Activated CD4-positive, alpha-beta T cell treated with anti-CD3 and anti-CD28 coated beads, Interleukin-2, amount 10 ng/mL, durations not matched to agents 7 days and 5 days (primary cell): ENCODE measurements around the gene ZNF860. TPM values are rescaled to one million over a fixed set of nuclear protein-coding genes. Genes with fewer than 3 reads are reported as not detected.
"Not testable (repeated sequence)": the region's sequence is repeated elsewhere in the genome, so short reads cannot be mapped to it uniquely, and the experiment has no call there.

ENCODE experiments used
- CTCF ChIA-PET: fragments of 350-600 bp; sonication (Branson Sonifier 250); formaldehyde crosslinking; loops from one replicate; lab custom pipeline; 2021; ENCODE audit warnings: antibody characterized with exemption; lab: Charles Lee
- POLR2A ChIA-PET: fragments of 350-600 bp; sonication (Branson Sonifier 250); formaldehyde crosslinking; loops from one replicate; lab custom pipeline; 2021; ENCODE audit warnings: antibody characterized with exemption; lab: Charles Lee
- DNase-seq: peaks from one replicate; pipeline ENCODE4 v3.0.0-alpha.2; 2020
- H3K27ac Mint-ChIP-seq: one replicate; pipeline ENCODE4 v1.8.0; 2021; ENCODE audit warnings: mild to moderate bottlenecking, moderate library complexity, mixed read lengths
- H3K27me3 Mint-ChIP-seq: one replicate; pipeline ENCODE4 v1.8.0; 2021; ENCODE audit warnings: mixed read lengths
- H3K36me3 Mint-ChIP-seq: one replicate; pipeline ENCODE4 v1.8.0; 2021; ENCODE audit warnings: low read depth, mixed read lengths
- H3K4me1 Mint-ChIP-seq: one replicate; pipeline ENCODE4 v1.8.0; 2021; ENCODE audit warnings: mixed read lengths
- H3K4me3 Mint-ChIP-seq: one replicate; pipeline ENCODE4 v1.8.0; 2021; ENCODE audit warnings: mild to moderate bottlenecking, moderate library complexity, mixed read lengths
- H3K9me3 Mint-ChIP-seq: one replicate; pipeline ENCODE4 v1.8.0; 2021; ENCODE audit warnings: mixed read lengths
- total RNA-seq, 2 experiments: library from RNA; stranded (reverse); gene quantifications; one replicate each; pipeline ENCODE4 v1.2.3, GENCODE V29; 2021

The ZNF860 gene
- total RNA-seq, 2 experiments from 2014 or later: not detected

GRCh38 chr3:31985831-31986230, 4.3 kb downstream of the ZNF860 start:
- ChIA-PET POLR2A (no interaction called here), CTCF (interaction anchor here (1.2 kb wide), 1 partner anchor 65 kb away, joined by 3 read pairs; no protein-coding TSS in a partner anchor)
- Mint-ChIP-seq H3K36me3 (no peaks in the 10 kb centered on the region), H3K27me3 (peaks cover 24% of the 10 kb centered on the region), H3K4me1 (peaks cover 4% of the 10 kb centered on the region), H3K4me3 (no peak overlapping the region), H3K9me3 (no peaks in the 10 kb centered on the region), H3K27ac (no peak overlapping the region)
- no peak for DNase-seq

DNA sequence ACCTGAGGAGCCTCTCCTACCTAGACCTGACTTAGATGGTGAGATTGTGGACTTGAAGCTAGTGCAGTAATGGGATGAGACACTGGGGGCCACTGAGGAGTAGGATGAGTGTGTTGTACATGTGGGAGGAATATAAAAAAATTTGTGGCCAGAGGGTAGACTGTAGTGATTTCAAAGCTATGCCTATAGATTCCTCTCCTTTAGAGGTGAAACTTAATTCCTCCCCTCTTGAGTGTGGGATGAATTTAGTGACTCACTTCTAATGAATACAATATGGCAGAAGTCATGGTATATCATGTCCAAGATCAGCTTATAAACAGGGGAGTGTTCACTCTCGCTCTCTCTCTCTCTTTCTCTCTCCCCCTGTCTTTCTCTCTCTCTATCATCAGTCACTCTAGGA, 6.7 kb downstream of the ZNF860 start:
- no peaks in the 10 kb centered on the region for H3K4me1 Mint-ChIP-seq
- CTCF ChIA-PET: no interaction called here
- no peak overlapping the region for H3K27ac Mint-ChIP-seq
- peaks cover 4% of the 10 kb centered on the region for H3K27me3 Mint-ChIP-seq
- no peak overlapping the region for H3K4me3 Mint-ChIP-seq
- H3K9me3 Mint-ChIP-seq: peaks cover 2% of the 10 kb centered on the region
- no peaks in the 10 kb centered on the region for H3K36me3 Mint-ChIP-seq
- no peak for DNase-seq
- POLR2A ChIA-PET: no interaction called here

DNA sequence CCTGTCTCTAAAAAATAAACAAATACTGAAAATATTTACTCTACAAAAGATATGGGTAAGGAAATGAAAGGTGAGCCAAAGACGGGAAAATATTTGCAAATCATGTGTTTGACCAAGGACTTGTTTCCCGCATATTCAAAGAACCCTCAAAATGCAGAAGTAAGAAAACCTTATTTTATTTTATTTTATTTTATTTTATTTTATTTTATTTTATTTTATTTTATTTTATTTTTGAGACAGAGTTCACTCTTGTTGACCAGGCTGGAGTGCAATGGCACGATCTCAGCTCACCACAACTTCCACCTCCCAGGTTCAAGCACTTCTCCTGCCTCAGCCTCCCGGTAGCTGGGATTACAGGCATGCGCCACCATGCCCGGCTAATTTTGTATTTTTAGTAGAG, 11.4 kb downstream of the ZNF860 start:
- H3K36me3 Mint-ChIP-seq, POLR2A ChIA-PET, DNase-seq, CTCF ChIA-PET, H3K4me3 Mint-ChIP-seq, H3K4me1 Mint-ChIP-seq, H3K27ac Mint-ChIP-seq, H3K27me3 Mint-ChIP-seq: not testable (repeated sequence)
- H3K9me3 Mint-ChIP-seq: peaks cover 11% of the 10 kb centered on the region

- H3K9me3 Mint-ChIP-seq: peaks cover 11% of the 10 kb centered on the region
- CTCF ChIA-PET: no interaction called here
- H3K4me1 Mint-ChIP-seq: peaks cover 4% of the 10 kb centered on the region
- no peak overlapping the region for H3K4me3 Mint-ChIP-seq
- H3K27me3 Mint-ChIP-seq: peaks cover 6% of the 10 kb centered on the region
- POLR2A ChIA-PET: no interaction called here
- H3K27ac Mint-ChIP-seq: no peak overlapping the region
- no peaks in the 10 kb centered on the region for H3K36me3 Mint-ChIP-seq
- DNase-seq: no peak
These were observed 12.3 kb downstream of the ZNF860 start for GRCh38 chr3:31993843-31994242.

GRCh38 chr3:31995026-31995425, 13.5 kb downstream of the ZNF860 start:
- not testable (repeated sequence) for H3K27me3 Mint-ChIP-seq
- peaks cover 11% of the 10 kb centered on the region for H3K9me3 Mint-ChIP-seq

DNA sequence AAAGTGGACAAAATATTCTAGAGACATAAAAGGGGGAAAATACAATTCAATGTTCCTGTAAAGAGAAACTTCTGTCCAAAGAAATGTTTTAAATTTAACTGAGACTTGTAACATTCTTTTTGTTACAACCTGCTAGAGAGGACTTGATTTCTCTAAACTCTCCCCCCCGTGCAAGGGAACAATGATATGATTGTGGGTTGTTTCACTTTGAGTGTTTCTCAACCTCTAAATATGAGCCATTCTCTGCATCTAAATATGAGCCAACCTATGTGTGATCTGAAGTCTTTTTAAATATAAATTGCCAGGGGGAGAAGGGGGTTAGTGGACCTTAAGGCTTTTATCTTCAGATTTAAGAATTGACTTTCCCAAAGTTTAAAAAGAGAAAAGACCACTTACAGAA, 14.6 kb downstream of the ZNF860 start:
- Mint-ChIP-seq H3K27me3 (peaks cover 6% of the 10 kb centered on the region), H3K9me3 (peaks cover 11% of the 10 kb centered on the region), H3K4me1 (peaks cover 4% of the 10 kb centered on the region), H3K36me3 (no peaks in the 10 kb centered on the region), H3K27ac (no peak overlapping the region), H3K4me3 (no peak overlapping the region)
- no peak for DNase-seq
- ChIA-PET POLR2A (no interaction called here), CTCF (no interaction called here)

More at GRCh38 chr3:31995026-31995425, 13.5 kb downstream of the ZNF860 start:
- CTCF ChIA-PET, H3K4me3 Mint-ChIP-seq, POLR2A ChIA-PET, DNase-seq, H3K4me1 Mint-ChIP-seq, H3K27ac Mint-ChIP-seq, H3K36me3 Mint-ChIP-seq: not testable (repeated sequence)

DNA sequence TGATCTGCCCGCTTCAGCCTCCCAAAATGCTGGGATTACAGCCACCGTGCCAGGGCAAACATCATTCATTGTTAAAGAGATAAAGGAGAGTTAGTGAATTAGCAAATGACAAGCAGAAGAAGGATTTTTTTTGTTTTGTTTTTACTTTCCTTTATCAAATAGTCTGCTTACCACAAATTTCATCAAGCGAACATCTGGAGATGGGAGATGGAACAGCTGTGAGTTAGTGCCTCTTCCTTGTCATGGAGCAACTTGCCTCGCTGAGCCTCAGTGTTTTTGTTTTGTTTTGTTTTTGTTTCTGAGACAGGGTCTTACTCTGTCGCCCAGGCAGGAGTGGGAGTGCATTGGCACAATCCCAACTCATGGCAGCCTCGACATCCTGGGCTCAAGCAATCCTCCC, 15.9 kb downstream of the ZNF860 start:
- CTCF ChIA-PET: no interaction called here
- Mint-ChIP-seq H3K27ac (no peak overlapping the region), H3K4me1 (peaks cover 4% of the 10 kb centered on the region), H3K36me3 (no peaks in the 10 kb centered on the region), H3K4me3 (no peak overlapping the region), H3K27me3 (peaks cover 10% of the 10 kb centered on the region), H3K9me3 (peaks cover 9% of the 10 kb centered on the region)
- POLR2A ChIA-PET: no interaction called here
- no peak for DNase-seq

- no peak for DNase-seq
- no peak overlapping the region for H3K4me3 Mint-ChIP-seq
- ChIA-PET POLR2A (no interaction called here), CTCF (no interaction called here)
- no peaks in the 10 kb centered on the region for H3K36me3 Mint-ChIP-seq
- H3K27me3 Mint-ChIP-seq: peaks cover 14% of the 10 kb centered on the region
- H3K4me1 Mint-ChIP-seq: peaks cover 4% of the 10 kb centered on the region
- peaks cover 3% of the 10 kb centered on the region for H3K9me3 Mint-ChIP-seq
- H3K27ac Mint-ChIP-seq: no peak overlapping the region
These were observed 18.4 kb downstream of the ZNF860 start for GRCh38 chr3:31999907-32000439.

DNA sequence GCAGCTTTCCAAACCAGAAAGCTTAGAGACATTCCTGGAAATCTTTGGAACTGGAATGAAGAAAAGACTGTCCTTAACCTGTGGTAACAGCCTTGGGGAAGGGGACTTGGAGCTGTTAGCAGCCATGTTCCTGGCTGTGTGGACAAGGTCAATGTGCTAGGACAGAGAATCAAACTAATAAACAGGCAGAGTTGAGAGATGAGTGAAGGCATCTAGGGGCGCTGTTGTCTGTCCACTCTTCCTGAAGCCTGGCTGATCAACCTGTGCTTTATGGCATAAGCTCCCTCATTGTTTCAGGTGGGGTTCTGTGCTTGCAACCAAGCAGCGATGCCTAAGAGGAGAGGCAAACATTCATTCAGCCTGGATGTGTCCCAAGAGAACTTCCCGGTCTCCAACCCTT, 19.3 kb downstream of the ZNF860 start:
- ChIA-PET POLR2A (no interaction called here), CTCF (interaction anchor here (0.8 kb wide), 1 partner anchor 105 kb away, joined by 3 read pairs; no protein-coding TSS in a partner anchor)
- peaks cover 14% of the 10 kb centered on the region for H3K27me3 Mint-ChIP-seq
- H3K4me3 Mint-ChIP-seq: no peak overlapping the region
- no peaks in the 10 kb centered on the region for H3K36me3 Mint-ChIP-seq
- H3K4me1 Mint-ChIP-seq: peaks cover 4% of the 10 kb centered on the region
- no peak for DNase-seq
- H3K27ac Mint-ChIP-seq: no peak overlapping the region
- peaks cover 2% of the 10 kb centered on the region for H3K9me3 Mint-ChIP-seq

GRCh38 chr3:32002561-32003368, 21.2 kb downstream of the ZNF860 start:
- POLR2A ChIA-PET: no interaction called here
- H3K27ac Mint-ChIP-seq: no peak overlapping the region
- H3K36me3 Mint-ChIP-seq: no peaks in the 10 kb centered on the region

DNA sequence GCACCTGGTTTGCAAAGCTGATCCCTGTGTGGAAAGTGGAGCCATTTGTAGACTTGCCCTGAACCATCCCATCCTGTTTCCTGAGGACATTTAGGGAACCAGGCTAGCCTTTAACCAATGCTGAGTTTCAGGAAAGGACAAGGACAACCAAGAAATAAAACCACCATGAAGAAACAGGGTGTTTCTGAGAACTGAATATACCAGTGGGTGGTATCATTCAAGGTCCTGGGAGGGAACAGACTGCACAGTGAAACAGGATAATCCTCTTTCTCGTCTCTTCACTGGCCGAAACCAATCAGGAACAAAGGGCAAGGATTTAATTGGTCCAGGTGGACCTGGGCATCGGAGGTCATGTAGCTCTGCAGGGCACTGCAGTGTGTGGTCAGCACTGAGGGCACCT, 21.8 kb downstream of the ZNF860 start:
- DNase-seq: no peak
- POLR2A ChIA-PET: no interaction called here
- Mint-ChIP-seq H3K27ac (no peak overlapping the region), H3K36me3 (no peaks in the 10 kb centered on the region), H3K9me3 (no peaks in the 10 kb centered on the region), H3K27me3 (peaks cover 16% of the 10 kb centered on the region), H3K4me3 (no peak overlapping the region), H3K4me1 (no peaks in the 10 kb centered on the region)
- CTCF ChIA-PET: no interaction called here

More at GRCh38 chr3:32002561-32003368, 21.2 kb downstream of the ZNF860 start:
- peaks cover 16% of the 10 kb centered on the region for H3K27me3 Mint-ChIP-seq
- no peak overlapping the region for H3K4me3 Mint-ChIP-seq
- no peaks in the 10 kb centered on the region for H3K4me1 Mint-ChIP-seq
- no peaks in the 10 kb centered on the region for H3K9me3 Mint-ChIP-seq
- DNase-seq: no peak
- CTCF ChIA-PET: no interaction called here

DNA sequence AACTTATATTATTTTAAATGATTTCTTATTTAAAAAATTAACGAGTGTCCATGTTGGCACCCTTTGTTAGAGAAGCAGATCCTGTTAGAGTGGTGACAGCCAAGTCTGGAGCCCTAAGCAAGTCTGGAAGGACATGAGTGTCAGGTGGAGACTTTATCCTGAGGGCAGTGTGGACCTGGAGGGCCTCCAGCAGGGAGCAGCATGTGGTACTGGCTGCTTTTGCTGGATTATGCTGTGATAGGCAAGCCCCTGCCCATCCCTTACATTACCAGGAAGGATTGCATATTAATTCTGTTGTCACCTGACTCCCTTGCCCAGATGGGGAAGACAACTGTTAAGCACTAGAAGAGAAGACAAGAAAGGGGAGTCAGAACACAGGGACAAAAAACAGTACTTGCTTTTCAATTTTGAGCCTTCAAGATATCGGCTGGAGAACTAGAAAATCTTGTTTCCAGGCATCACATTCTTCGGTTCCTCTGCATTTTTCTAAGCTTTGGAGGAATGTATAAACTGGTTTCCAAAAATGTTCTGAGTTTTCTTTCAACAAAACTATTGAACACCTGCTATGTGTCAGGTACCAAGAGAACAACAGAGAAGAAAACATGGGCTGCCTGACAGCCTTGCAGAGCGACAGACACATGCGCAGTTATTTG, 22.7 kb downstream of the ZNF860 start:
- no peaks in the 10 kb centered on the region for H3K36me3 Mint-ChIP-seq
- H3K4me3 Mint-ChIP-seq: no peak overlapping the region
- POLR2A ChIA-PET: no interaction called here
- no peak overlapping the region for H3K27ac Mint-ChIP-seq
- no peaks in the 10 kb centered on the region for H3K4me1 Mint-ChIP-seq
- H3K9me3 Mint-ChIP-seq: no peaks in the 10 kb centered on the region
- H3K27me3 Mint-ChIP-seq: peaks cover 16% of the 10 kb centered on the region
- DNase-seq: no peak
- CTCF ChIA-PET: no interaction called here

GRCh38 chr3:32009101-32009500, 27.6 kb downstream of the ZNF860 start:
- POLR2A ChIA-PET: no interaction called here

More at GRCh38 chr3:32009101-32009500, 27.6 kb downstream of the ZNF860 start:
- no peak overlapping the region for H3K4me3 Mint-ChIP-seq
- no peak overlapping the region for H3K27ac Mint-ChIP-seq
- no peaks in the 10 kb centered on the region for H3K9me3 Mint-ChIP-seq
- H3K27me3 Mint-ChIP-seq: peaks cover 23% of the 10 kb centered on the region
- CTCF ChIA-PET: interaction anchor here (0.6 to 1.4 kb wide), 2 partner anchors 9 to 240 kb away, joined by 4 to 5 read pairs; no protein-coding TSS in a partner anchor
- peaks cover 4% of the 10 kb centered on the region for H3K4me1 Mint-ChIP-seq
- H3K36me3 Mint-ChIP-seq: no peaks in the 10 kb centered on the region
- no peak for DNase-seq
